Stomach (tissue), 4 donors: ENCODE data around the gene COL23A1.

Source experiments
- EP300 ChIP-seq: sonication (generic); formaldehyde crosslinking; IDR thresholded peaks from one replicate; pipeline ENCODE4 v1.6.1; 2017; ENCODE audit warnings: antibody characterized with exemption
- POLR2A ChIP-seq, 4 donors: fragments of 450-650 bp; IDR thresholded peaks; one replicate each; pipeline ENCODE4 v1.6.1; 2016; ENCODE audit warnings: antibody characterized with exemption in 4 of 4, control low read depth in 2 of 4, mild to moderate bottlenecking in 1 of 4, moderate library complexity in 1 of 4
- TF ChIP-seq, protein P1 (sequence below), 7 experiments: fragments of 450-650 bp in 4 of 7; fragments of 200-600 bp in 3 of 7; sonication (generic) in 3 of 7; IDR thresholded peaks; one replicate each; pipeline ENCODE4 v1.5.1; 2016 to 2019; ENCODE audit warnings: antibody characterized with exemption in 7 of 7, control low read depth in 2 of 7, mild to moderate bottlenecking in 1 of 7

DNA sequence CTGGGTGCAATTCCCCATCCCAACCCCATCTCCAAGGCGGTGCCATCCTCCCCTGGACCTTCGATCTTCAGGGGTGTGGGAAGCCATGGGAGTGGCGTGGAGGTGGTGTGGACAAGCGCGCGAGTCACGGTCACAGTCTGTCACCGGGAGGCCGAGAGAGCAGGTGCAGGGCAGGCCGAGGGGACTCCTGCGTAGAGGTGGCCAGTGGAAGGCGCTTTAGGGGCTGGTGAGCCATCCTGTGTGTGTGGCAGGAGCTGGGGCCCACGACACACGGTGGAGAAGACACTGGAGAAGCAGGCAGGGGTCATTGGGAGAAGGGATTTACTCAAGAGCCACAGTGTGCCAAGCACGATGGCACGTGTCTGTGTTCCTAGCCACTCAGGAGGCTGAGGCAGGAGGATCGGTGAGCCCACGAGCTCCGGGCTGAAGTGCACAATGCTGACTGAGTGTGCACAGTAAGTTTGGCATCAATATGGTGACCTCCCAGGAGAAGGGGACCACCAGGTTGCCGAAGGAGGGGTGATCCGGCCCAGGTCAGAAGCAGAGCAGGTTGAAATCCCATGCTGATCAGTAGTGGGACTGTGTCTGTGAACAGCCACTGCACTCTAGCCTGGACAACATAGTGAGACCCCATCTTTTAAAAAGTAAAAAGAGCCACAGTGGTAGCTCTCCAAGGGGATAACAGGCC is 212.5 kb downstream of the COL23A1 start:
- TF ChIP-seq POLR2A (IDR thresholded peaks at IDR 0.05) (no peak), EP300 (no peak)
- TF ChIP-seq, protein P1, sequence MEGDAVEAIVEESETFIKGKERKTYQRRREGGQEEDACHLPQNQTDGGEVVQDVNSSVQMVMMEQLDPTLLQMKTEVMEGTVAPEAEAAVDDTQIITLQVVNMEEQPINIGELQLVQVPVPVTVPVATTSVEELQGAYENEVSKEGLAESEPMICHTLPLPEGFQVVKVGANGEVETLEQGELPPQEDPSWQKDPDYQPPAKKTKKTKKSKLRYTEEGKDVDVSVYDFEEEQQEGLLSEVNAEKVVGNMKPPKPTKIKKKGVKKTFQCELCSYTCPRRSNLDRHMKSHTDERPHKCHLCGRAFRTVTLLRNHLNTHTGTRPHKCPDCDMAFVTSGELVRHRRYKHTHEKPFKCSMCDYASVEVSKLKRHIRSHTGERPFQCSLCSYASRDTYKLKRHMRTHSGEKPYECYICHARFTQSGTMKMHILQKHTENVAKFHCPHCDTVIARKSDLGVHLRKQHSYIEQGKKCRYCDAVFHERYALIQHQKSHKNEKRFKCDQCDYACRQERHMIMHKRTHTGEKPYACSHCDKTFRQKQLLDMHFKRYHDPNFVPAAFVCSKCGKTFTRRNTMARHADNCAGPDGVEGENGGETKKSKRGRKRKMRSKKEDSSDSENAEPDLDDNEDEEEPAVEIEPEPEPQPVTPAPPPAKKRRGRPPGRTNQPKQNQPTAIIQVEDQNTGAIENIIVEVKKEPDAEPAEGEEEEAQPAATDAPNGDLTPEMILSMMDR (IDR thresholded peaks at IDR 0.05) = no peak
